ENCODE results near the gene DNAAF3.

DNAAF3 gene

GRCh38 chr19:55115446-55116065 lies 50.9 kb downstream of the DNAAF3 start:
- DNase-seq, result no peak

- DNase-seq, result no peak
These were observed 51.8 kb downstream of the DNAAF3 start for GRCh38 chr19:55114566-55115145.

- peak in 1 of 2 experiments; percentile 35 for DNase-seq
These were observed 52.8 kb downstream of the DNAAF3 start for GRCh38 chr19:55113570-55114039.

GRCh38 chr19:55112777-55113569 lies 53.4 kb downstream of the DNAAF3 start:
- no peak for DNase-seq

- DNase-seq, result no peak
These were observed 54.1 kb downstream of the DNAAF3 start for GRCh38 chr19:55112246-55112776.

- no peak for DNase-seq
These were observed 55.1 kb downstream of the DNAAF3 start for GRCh38 chr19:55111238-55111831.

- no peak for DNase-seq
These were observed 56.7 kb downstream of the DNAAF3 start for GRCh38 chr19:55109527-55110291.
